ENCODE results near the gene SYNDIG1.

SYNDIG1 gene

GRCh38 chr20:24522452-24523330 lies 53.3 kb downstream of the SYNDIG1 start:
- no peak for DNase-seq
- no peaks in the 10 kb centered on the region for H3K4me1 ChIP-seq (ENCODE audit: control insufficient read depth, low read depth, low read length)
- H4K8ac ChIP-seq (ENCODE audit: low read depth, low read length): no peak overlapping the region
- WGBS (ENCODE audit: extremely low coverage, insufficient coverage, low lambda C conversion rate): no CpG with 5 or more reads among the region's 5 CpGs
- H3K27me3 ChIP-seq (ENCODE audit: insufficient read depth, low read length, poor library complexity): no peaks in the 10 kb centered on the region
- no peak overlapping the region for H3K27ac ChIP-seq (ENCODE audit: low read depth, low read length)
- H3K56ac ChIP-seq (ENCODE audit: low read length): no peak overlapping the region
- H2BK15ac ChIP-seq (replicated peaks; ENCODE audit: low read depth): no peak overlapping the region
- H3K4me2 ChIP-seq (ENCODE audit: low read length): no peak overlapping the region
- no peak overlapping the region for H3K9ac ChIP-seq (ENCODE audit: low read length)
- H3K18ac ChIP-seq (ENCODE audit: low read length): no peak overlapping the region
- H2BK120ac ChIP-seq (ENCODE audit: low read depth, low read length): no peak overlapping the region
- no peaks in the 10 kb centered on the region for H3K79me2 ChIP-seq (ENCODE audit: control insufficient read depth, insufficient read depth, low read length)
- H2AK5ac ChIP-seq (ENCODE audit: low read length): no peak overlapping the region
- H3K4ac ChIP-seq (ENCODE audit: low read depth, low read length): no peak overlapping the region
- H3K4me3 ChIP-seq (ENCODE audit: low read length): no peak overlapping the region
- H3K36me3 ChIP-seq (ENCODE audit: control insufficient read depth, insufficient read depth, low read length): no peaks in the 10 kb centered on the region
- no peak overlapping the region for H3K23ac ChIP-seq (ENCODE audit: low read length)
- H3K79me1 ChIP-seq (ENCODE audit: low read length): peaks cover 4% of the 10 kb centered on the region
- H4K5ac ChIP-seq (ENCODE audit: low read length): no peak overlapping the region
- no peak overlapping the region for H2BK5ac ChIP-seq (ENCODE audit: low read length)

DNA sequence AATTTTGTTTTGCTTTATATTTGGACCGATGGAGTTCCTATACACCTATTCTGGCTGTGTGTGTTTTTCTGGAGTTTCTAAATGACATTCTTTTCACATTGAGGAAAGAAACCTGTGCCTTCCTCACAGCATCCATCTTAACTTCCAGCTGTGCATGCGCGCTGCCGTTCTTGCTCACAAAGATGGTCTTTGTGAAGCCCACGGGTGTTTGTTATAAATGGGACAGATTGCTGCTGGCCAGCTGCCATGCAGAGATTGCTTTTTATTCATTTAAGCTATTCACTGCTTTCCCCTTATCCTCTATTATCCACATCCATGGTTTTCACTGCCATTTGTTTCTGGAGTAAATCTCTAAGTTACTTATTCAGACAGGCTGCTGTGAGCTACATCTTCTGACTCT lies 54.2 kb downstream of the SYNDIG1 start:
- WGBS (ENCODE audit: extremely low coverage, insufficient coverage, low lambda C conversion rate): no CpG with 5 or more reads among the region's 5 CpGs
- Histone ChIP-seq H4K8ac (ENCODE audit: low read depth, low read length) (no peak overlapping the region), H2BK5ac (ENCODE audit: low read length) (no peak overlapping the region), H3K79me1 (ENCODE audit: low read length) (peaks cover 4% of the 10 kb centered on the region), H3K27me3 (ENCODE audit: insufficient read depth, low read length, poor library complexity) (no peaks in the 10 kb centered on the region), H3K18ac (ENCODE audit: low read length) (no peak overlapping the region), H3K4me2 (ENCODE audit: low read length) (no peak overlapping the region), H3K23ac (ENCODE audit: low read length) (no peak overlapping the region), H3K27ac (ENCODE audit: low read depth, low read length) (no peak overlapping the region), H3K4me1 (ENCODE audit: control insufficient read depth, low read depth, low read length) (no peaks in the 10 kb centered on the region), H2BK15ac (replicated peaks; ENCODE audit: low read depth) (no peak overlapping the region), H2BK120ac (ENCODE audit: low read depth, low read length) (no peak overlapping the region), H3K36me3 (ENCODE audit: control insufficient read depth, insufficient read depth, low read length) (no peaks in the 10 kb centered on the region), H3K79me2 (ENCODE audit: control insufficient read depth, insufficient read depth, low read length) (peaks cover 2% of the 10 kb centered on the region), H2AK5ac (ENCODE audit: low read length) (no peak overlapping the region), H4K5ac (ENCODE audit: low read length) (no peak overlapping the region), H3K56ac (ENCODE audit: low read length) (no peak overlapping the region), H3K9ac (ENCODE audit: low read length) (no peak overlapping the region), H3K4me3 (ENCODE audit: low read length) (no peak overlapping the region), H3K4ac (ENCODE audit: low read depth, low read length) (no peak overlapping the region)
- no peak for DNase-seq

GRCh38 chr20:24528583-24529368 lies 59.3 kb downstream of the SYNDIG1 start:
- no peak overlapping the region for H3K56ac ChIP-seq (ENCODE audit: low read length)
- H4K8ac ChIP-seq (ENCODE audit: low read depth, low read length): no peak overlapping the region
- H3K79me2 ChIP-seq (ENCODE audit: control insufficient read depth, insufficient read depth, low read length): peaks cover 9% of the 10 kb centered on the region
- no peak overlapping the region for H3K4ac ChIP-seq (ENCODE audit: low read depth, low read length)
- H2BK120ac ChIP-seq (ENCODE audit: low read depth, low read length): no peak overlapping the region
- no peak overlapping the region for H3K23ac ChIP-seq (ENCODE audit: low read length)
- H3K4me2 ChIP-seq (ENCODE audit: low read length): no peak overlapping the region
- H3K18ac ChIP-seq (ENCODE audit: low read length): no peak overlapping the region
- H3K27ac ChIP-seq (ENCODE audit: low read depth, low read length): no peak overlapping the region
- peaks cover 12% of the 10 kb centered on the region for H3K79me1 ChIP-seq (ENCODE audit: low read length)
- no peak overlapping the region for H2BK5ac ChIP-seq (ENCODE audit: low read length)
- H3K9ac ChIP-seq (ENCODE audit: low read length): no peak overlapping the region
- H3K27me3 ChIP-seq (ENCODE audit: insufficient read depth, low read length, poor library complexity): no peaks in the 10 kb centered on the region
- no peak overlapping the region for H3K4me3 ChIP-seq (ENCODE audit: low read length)
- H3K4me1 ChIP-seq (ENCODE audit: control insufficient read depth, low read depth, low read length): no peaks in the 10 kb centered on the region
- no peak for DNase-seq
- H2BK15ac ChIP-seq (replicated peaks; ENCODE audit: low read depth): no peak overlapping the region
- H4K5ac ChIP-seq (ENCODE audit: low read length): no peak overlapping the region
- WGBS (ENCODE audit: extremely low coverage, insufficient coverage, low lambda C conversion rate): no CpG with 5 or more reads among the region's 3 CpGs
- no peak overlapping the region for H2AK5ac ChIP-seq (ENCODE audit: low read length)
- H3K36me3 ChIP-seq (ENCODE audit: control insufficient read depth, insufficient read depth, low read length): no peaks in the 10 kb centered on the region

- Histone ChIP-seq H3K18ac (ENCODE audit: low read length) (no peak overlapping the region), H3K79me1 (ENCODE audit: low read length) (peaks cover 12% of the 10 kb centered on the region), H3K23ac (ENCODE audit: low read length) (no peak overlapping the region), H3K9ac (ENCODE audit: low read length) (no peak overlapping the region), H2BK15ac (replicated peaks; ENCODE audit: low read depth) (no peak overlapping the region), H2AK5ac (ENCODE audit: low read length) (no peak overlapping the region), H3K36me3 (ENCODE audit: control insufficient read depth, insufficient read depth, low read length) (no peaks in the 10 kb centered on the region), H4K8ac (ENCODE audit: low read depth, low read length) (no peak overlapping the region), H3K27me3 (ENCODE audit: insufficient read depth, low read length, poor library complexity) (no peaks in the 10 kb centered on the region), H3K56ac (ENCODE audit: low read length) (no peak overlapping the region), H3K27ac (ENCODE audit: low read depth, low read length) (no peak overlapping the region), H4K5ac (ENCODE audit: low read length) (no peak overlapping the region), H3K4me2 (ENCODE audit: low read length) (no peak overlapping the region), H3K4me1 (ENCODE audit: control insufficient read depth, low read depth, low read length) (no peaks in the 10 kb centered on the region), H2BK120ac (ENCODE audit: low read depth, low read length) (no peak overlapping the region), H3K4ac (ENCODE audit: low read depth, low read length) (no peak overlapping the region), H2BK5ac (ENCODE audit: low read length) (no peak overlapping the region), H3K4me3 (ENCODE audit: low read length) (no peak overlapping the region), H3K79me2 (ENCODE audit: control insufficient read depth, insufficient read depth, low read length) (peaks cover 9% of the 10 kb centered on the region)
- no CpG with 5 or more reads among the region's 1 CpG for WGBS (ENCODE audit: extremely low coverage, insufficient coverage, low lambda C conversion rate)
- DNase-seq: no peak
Measured at GRCh38 chr20:24529369-24529719, 59.9 kb downstream of the SYNDIG1 start.

DNA sequence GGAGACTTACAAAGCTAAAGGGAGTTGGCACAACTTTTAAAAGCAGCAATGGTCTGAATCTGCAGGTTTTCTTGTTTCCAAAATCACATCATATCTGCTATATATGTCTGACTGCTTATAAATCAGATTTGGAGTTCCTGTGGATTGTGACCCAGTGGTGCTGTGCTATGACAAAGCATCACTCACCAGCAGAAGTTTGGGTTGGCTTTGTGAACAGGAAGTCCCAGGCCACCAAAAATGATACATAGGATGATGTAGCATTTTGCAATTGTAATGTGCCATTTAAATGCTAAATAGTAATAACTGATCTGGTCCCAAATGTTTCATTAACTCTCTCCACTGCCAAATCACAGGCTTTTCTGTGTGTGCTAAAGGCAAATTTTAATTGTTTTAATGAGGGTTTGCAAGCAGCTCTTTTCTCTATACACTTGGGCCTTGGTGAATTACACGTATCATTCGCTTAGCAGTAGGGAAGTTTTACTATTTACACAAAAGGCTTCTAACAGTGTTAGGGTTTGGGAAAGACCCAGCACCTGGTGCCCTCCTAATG lies 60.8 kb downstream of the SYNDIG1 start:
- WGBS (ENCODE audit: extremely low coverage, insufficient coverage, low lambda C conversion rate): no CpG with 5 or more reads among the region's 2 CpGs
- Histone ChIP-seq H3K9ac (ENCODE audit: low read length) (no peak overlapping the region), H3K4me2 (ENCODE audit: low read length) (no peak overlapping the region)

More for the DNA sequence above, 60.8 kb downstream of the SYNDIG1 start:
- H3K56ac ChIP-seq (ENCODE audit: low read length): no peak overlapping the region
- peaks cover 14% of the 10 kb centered on the region for H3K79me1 ChIP-seq (ENCODE audit: low read length)
- H3K27ac ChIP-seq (ENCODE audit: low read depth, low read length): no peak overlapping the region
- H3K4me1 ChIP-seq (ENCODE audit: control insufficient read depth, low read depth, low read length): no peaks in the 10 kb centered on the region
- no peak overlapping the region for H2BK120ac ChIP-seq (ENCODE audit: low read depth, low read length)
- no peak overlapping the region for H3K18ac ChIP-seq (ENCODE audit: low read length)
- H3K4me3 ChIP-seq (ENCODE audit: low read length): no peak overlapping the region
- no peak overlapping the region for H4K5ac ChIP-seq (ENCODE audit: low read length)
- H2BK5ac ChIP-seq (ENCODE audit: low read length): no peak overlapping the region
- H3K79me2 ChIP-seq (ENCODE audit: control insufficient read depth, insufficient read depth, low read length): peaks cover 9% of the 10 kb centered on the region
- H3K27me3 ChIP-seq (ENCODE audit: insufficient read depth, low read length, poor library complexity): no peaks in the 10 kb centered on the region
- no peak overlapping the region for H3K23ac ChIP-seq (ENCODE audit: low read length)
- H3K4ac ChIP-seq (ENCODE audit: low read depth, low read length): no peak overlapping the region
- no peaks in the 10 kb centered on the region for H3K36me3 ChIP-seq (ENCODE audit: control insufficient read depth, insufficient read depth, low read length)
- H2AK5ac ChIP-seq (ENCODE audit: low read length): no peak overlapping the region
- no peak for DNase-seq
- no peak overlapping the region for H4K8ac ChIP-seq (ENCODE audit: low read depth, low read length)
- no peak overlapping the region for H2BK15ac ChIP-seq (replicated peaks; ENCODE audit: low read depth)

All from mesendoderm (in vitro differentiated cells).